Suprapubic skin (tissue), 3 donors: ENCODE measurements around the gene SPTBN5.

Experiments used
- CTCF ChIP-seq, 2 donors: fragments of 200-600 bp in 1 of 2; fragments of 450-650 bp in 1 of 2; sonication (generic) in 1 of 2; IDR thresholded peaks; one replicate each; pipeline ENCODE4 v1.5.1; 2016 to 2019; ENCODE audit warnings: antibody characterized with exemption in 2 of 2, mild to moderate bottlenecking in 1 of 2, moderate library complexity in 1 of 2
- POLR2AphosphoS5 ChIP-seq, 3 donors: sonication (generic); formaldehyde crosslinking; IDR thresholded peaks; one replicate each; pipeline ENCODE4 v1.6.1; 2017; ENCODE audit warnings: antibody characterized with exemption in 3 of 3

GRCh38 chr15:41918506-41919126 is 24.8 kb upstream of the SPTBN5 start:
- TF ChIP-seq CTCF (IDR thresholded peaks at IDR 0.05): no peak
- no peak for TF ChIP-seq POLR2AphosphoS5 (IDR thresholded peaks at IDR 0.05)
